Measurements from ENCODE around the gene FTH1. TPM values are rescaled to one million over a fixed set of nuclear protein-coding genes. Genes with fewer than 3 reads are reported as not detected.
"Not testable (repeated sequence)": the region's sequence is repeated elsewhere in the genome, so short reads cannot be mapped to it uniquely, and the experiment has no call there.

The FTH1 gene
- polyA plus RNA-seq, 10 donors, result 1,283 to 1,536 (median 1,379) TPM

- peak in 2 of 3 donors; percentile 40 to 79 for DNase-seq
These were observed 707 bp upstream of the FTH1 start for GRCh38 chr11:61967924-61968757.

GRCh38 chr11:61966734-61967115 lies 709 bp downstream of the FTH1 start:
- no peak for DNase-seq

GRCh38 chr11:61964666-61965271 lies 2.7 kb downstream of the FTH1 start:
- not testable (repeated sequence) for DNase-seq

DNA sequence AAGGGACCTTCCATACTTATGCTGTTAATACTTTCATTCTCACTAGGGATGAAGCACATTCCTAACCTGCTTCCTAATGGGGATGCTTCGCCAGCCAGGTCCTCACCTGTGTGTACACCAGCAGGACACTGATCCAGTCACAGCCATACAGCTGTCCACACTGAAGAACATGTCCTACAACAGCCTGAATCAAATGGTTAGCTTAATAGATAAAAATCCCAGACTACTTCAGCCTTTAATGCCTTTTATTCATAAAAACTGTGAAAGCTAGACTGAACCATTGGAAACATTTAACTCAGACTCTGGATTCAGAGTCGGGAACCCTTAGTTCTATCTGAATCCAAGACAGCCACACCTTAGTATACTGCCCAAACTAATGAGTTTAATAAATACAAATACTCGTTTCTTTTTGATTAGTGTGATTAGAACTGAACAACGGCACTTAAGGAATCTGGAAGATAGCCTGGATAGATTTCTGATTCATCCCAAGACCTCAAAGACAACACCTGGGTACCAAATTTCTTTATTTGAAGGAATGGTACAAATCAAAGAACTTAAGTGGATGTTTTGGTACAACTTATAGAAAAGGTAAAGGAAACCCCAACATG lies 3.3 kb downstream of the FTH1 start:
- no peak for DNase-seq

- DNase-seq, result peak in 1 of 3 donors; percentile 48
These were observed 4.0 kb downstream of the FTH1 start for GRCh38 chr11:61963282-61964057.

- no peak for DNase-seq
These were observed 4.5 kb downstream of the FTH1 start for GRCh38 chr11:61963016-61963281.

DNA sequence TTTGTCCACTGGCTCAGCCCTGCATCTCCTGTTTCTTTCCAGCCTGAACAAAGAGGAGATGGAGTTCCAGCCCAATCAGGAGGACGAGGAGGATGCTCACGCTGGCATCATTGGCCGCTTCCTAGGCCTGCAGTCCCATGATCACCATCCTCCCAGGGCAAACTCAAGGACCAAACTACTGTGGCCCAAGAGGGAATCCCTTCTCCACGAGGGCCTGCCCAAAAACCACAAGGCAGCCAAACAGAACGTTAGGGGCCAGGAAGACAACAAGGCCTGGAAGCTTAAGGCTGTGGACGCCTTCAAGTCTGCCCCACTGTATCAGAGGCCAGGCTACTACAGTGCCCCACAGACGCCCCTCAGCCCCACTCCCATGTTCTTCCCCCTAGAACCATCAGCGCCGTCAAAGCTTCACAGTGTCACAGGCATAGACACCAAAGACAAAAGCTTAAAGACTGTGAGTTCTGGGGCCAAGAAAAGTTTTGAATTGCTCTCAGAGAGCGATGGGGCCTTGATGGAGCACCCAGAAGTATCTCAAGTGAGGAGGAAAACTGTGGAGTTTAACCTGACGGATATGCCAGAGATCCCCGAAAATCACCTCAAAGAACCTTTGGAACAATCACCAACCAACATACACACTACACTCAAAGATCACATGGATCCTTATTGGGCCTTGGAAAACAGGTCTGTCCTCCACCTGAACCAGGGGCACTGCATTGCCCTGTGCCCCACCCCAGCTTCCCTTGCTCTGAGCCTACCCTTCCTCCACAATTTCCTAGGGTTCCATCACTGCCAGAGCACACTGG lies 5.0 kb downstream of the FTH1 start:
- DNase-seq, result no peak

- DNase-seq, result no peak
These were observed 5.7 kb downstream of the FTH1 start for GRCh38 chr11:61961570-61962212.

- no peak for DNase-seq
These were observed 6.9 kb downstream of the FTH1 start for GRCh38 chr11:61960532-61960931.

DNA sequence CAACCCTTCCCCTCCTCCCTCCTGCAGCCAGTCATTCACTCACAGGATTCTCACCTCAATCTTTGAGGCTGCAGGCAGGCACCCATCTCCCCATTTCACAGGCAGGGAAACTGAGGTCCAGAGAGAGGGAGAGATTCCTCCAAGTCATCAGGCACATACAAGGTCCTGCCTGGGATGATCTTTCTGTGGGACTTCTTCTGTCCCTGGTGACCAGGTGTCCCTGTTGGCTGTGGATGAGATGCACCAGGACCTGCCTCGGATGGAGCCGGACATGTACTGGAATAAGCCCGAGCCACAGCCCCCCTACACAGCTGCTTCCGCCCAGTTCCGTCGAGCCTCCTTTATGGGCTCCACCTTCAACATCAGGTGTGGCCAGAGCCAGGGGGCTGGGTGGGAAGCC lies 7.8 kb downstream of the FTH1 start:
- DNase-seq, result no peak

- no peak for DNase-seq
These were observed 8.3 kb downstream of the FTH1 start for GRCh38 chr11:61959114-61959513.

DNA sequence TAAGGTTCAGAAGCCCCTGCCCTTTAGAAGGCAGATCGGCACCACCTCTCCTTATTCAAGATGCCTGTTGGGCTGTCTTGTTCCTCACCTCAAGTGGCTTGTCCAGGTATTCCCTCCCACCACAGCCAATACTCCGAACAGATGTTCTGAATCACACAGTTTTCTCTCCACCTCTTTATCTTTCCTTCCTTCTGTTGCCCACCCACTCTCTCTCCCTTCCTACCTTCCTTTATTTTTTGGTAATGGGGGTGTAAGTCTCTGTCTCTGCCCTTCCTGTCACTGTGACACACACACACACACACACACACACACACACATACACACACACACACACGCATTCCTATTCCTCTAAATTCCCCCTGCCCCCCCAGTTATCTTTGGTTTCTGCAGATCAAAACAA lies 8.8 kb downstream of the FTH1 start:
- DNase-seq, result no peak

DNA sequence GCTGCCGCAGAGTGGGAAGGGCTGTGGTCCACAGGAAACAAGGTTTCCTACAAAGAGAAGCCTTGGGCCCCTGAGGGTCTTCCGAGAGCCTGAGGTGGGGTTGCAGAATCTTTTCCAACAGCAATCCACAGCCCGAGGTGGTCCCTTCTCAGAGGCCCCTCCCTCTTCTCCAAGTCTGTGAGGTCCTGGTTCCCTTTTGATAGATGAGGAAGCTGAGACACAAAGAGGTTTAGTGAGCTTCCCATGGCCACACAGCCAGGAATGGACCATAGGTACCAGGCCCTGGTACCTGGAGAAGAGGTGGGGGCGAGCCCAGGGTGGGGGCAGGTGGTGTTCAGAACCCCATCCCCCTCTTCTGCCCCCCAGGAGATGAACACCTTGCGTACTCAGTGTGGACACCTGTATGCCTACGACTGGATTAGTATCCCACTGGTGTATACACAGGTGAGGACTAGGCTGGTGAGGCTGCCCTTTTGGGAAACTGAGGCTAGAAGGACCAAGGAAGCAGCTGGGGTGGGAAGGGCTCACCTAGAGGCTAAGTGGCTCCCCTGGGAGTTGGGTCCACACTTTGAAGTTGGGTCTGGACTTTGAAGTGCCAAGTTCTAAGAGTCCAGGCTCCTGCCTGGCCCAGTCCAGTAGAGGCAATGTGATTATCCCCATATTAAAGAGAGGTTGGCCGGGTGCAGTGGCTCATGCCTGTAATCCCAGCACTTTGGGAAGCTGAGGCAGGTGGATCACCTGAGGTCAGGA lies 10.2 kb downstream of the FTH1 start:
- DNase-seq, result no peak

- DNase-seq, result no peak
These were observed 11.0 kb downstream of the FTH1 start for GRCh38 chr11:61956191-61957020.

DNA sequence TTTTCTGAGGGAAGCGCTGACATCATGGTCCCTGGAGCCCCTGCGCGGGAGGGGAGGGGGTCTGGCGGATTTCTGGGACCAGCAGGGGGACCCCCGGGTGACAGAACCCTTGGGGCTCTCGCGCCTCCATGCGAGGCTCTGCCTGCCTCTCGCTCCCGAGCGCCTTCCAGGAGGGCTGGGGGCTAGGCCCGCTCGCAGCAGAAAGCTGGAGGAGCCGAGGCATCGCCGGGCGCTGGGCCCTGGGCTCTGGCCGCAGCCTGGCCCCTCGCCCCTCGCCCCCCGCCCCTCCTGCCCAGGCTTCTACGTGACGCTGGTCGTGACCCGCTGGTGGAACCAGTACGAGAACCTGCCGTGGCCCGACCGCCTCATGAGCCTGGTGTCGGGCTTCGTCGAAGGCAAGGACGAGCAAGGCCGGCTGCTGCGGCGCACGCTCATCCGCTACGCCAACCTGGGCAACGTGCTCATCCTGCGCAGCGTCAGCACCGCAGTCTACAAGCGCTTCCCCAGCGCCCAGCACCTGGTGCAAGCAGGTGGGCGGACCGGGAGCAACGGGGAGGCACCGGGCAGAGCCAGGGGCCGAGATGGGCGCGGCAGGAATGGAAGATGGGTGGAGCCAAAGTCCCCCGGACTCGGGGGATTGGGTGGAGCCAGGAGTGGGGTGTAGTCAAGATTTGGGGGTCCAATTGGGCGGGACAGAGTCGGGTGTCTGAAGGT lies 11.9 kb downstream of the FTH1 start:
- peak in 1 of 3 donors; percentile 79 for DNase-seq

- peak; percentile 69 to 91 (median 75) for DNase-seq
These were observed 12.5 kb downstream of the FTH1 start for GRCh38 chr11:61954851-61955421.

DNA sequence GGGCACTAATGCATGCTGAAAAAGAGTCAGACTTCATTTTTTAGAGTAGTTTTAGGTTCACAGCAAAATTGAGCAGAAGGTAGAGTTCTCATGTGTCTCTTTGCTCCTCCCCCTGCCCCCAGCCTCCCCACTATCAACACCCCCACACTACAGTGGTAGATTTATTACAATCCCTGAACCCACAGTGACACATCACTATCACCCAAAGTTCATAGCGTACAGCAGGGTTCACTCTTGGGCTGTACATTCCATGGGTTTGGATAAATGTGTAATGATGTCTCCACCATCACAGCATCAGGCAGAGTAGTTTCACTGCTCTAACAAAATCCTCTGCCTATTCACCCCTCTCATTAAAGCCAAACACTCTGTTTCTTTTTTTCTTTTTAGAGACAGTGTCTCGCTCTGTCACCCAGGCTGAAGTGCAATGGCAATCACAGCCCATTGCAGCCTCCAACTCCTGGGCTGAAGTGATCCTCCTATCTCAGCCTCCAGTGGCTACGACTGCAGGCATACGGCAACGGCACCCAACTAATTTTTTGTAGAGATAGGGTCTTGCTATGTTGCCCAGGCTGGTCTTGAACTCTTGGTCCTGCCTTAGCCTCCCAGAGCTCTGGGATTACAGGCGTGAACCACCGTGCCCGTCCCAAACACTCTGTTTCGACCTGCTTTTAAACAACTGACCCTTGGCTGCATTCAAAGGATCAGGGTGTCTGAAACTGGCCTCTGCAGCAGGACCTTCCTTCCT lies 13.2 kb downstream of the FTH1 start:
- DNase-seq, result peak in 1 of 3 donors; percentile 45

DNA sequence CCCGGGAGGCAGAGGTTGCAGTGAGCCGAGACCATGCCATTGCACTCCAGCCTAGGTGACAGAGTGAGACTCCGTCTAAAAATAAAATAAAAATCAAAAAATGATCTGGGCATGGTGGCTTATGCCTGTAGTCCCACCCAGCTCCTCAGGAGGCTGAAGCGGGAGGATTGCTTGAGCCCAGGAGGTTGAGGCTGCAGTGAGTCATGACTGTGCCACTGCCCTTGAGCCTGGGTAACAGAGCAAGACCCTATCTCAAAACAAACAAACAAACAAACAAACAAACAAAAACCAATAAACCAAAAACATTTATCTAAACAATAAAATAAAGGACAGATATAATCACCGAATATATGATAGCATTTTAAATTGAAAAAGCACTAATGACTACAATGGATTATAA lies 13.8 kb downstream of the FTH1 start:
- not testable (repeated sequence) for DNase-seq

Measured in muscle of back (tissue), 11 donors.